Psoas muscle (tissue), 8 donors: ENCODE data around the gene FARP2. TPM values are rescaled to one million over a fixed set of nuclear protein-coding genes. Genes with fewer than 3 reads are reported as not detected.

Source experiments
- ATAC-seq, 4 donors: fragments of 200-7000 bp; cut with Tn5 transposase; one replicate each; pipeline ENCODE4 v1.9.1; 2020; ENCODE audit warnings: moderate library complexity in 3 of 4, mild to moderate bottlenecking in 2 of 4
- DNase-seq, 2 donors: peaks; one replicate each; pipeline ENCODE4 v3.0.0-alpha.2; 2020
- H3K27ac ChIP-seq: fragments of 200-600 bp; one replicate; pipeline ENCODE4 v1.8.0; 2022
- H3K27me3 ChIP-seq, 3 donors: fragments of 200-600 bp in 1 of 3; one replicate each; pipeline versions ENCODE4 v1.6.1 to v1.8.0; 2013 to 2022; ENCODE audit warnings: low read length in 2 of 3, mild to moderate bottlenecking in 2 of 3, moderate library complexity in 1 of 3; ENCODE audit not compliant: insufficient read depth in 3 of 3
- H3K36me3 ChIP-seq, 2 donors: fragments of 200-600 bp in 1 of 2; one replicate each; pipeline versions ENCODE4 v1.6.1 to v1.8.0; 2013 to 2022; ENCODE audit warnings: low read depth in 1 of 2, mild to moderate bottlenecking in 1 of 2, moderate library complexity in 1 of 2; ENCODE audit not compliant: insufficient read depth in 1 of 2
- H3K4me1 ChIP-seq: fragments of 200-600 bp; one replicate; pipeline ENCODE4 v1.8.0; 2022
- H3K4me3 ChIP-seq: fragments of 200-600 bp; one replicate; pipeline ENCODE4 v1.8.0; 2022; ENCODE audit warnings: mild to moderate bottlenecking
- H3K9me3 ChIP-seq: fragments of 200-600 bp; one replicate; pipeline ENCODE4 v1.8.0; 2022
- WGBS, 3 donors: extraction: QIAGEN DNeasy Blood & Tissue Kit; methylation state at CpG; one replicate each; pipeline versions ENCODE4 v1.1.6 to v1.1.7; 2013; 5-methylcytosine and 5-hydroxymethylcytosine counted together
- intact Hi-C, 2 donors: fragments of 100-400 bp; cut with DNase I; formaldehyde crosslinking; loops; one replicate each; pipeline versions ENCODE4 v1.11.0 to v1.14.2; 2022
- polyA plus RNA-seq, 3 donors: library from polyadenylated mRNA; stranded (reverse); fragments of 200-250 nt; gene quantifications; one replicate each; pipeline ENCODE4 v1.2.3, GENCODE V29; 2013
- total RNA-seq, 4 donors: library from RNA; stranded (reverse); fragmentation: NEBNext Ultra II Directional in 2 of 4; extraction: Animal tissue kit (Norgen Biotek cat#: 25700) in 2 of 4; gene quantifications; one replicate each; pipeline versions ENCODE4 v1.2.1 to v1.2.4, GENCODE V29; 2021 to 2023
- TF ChIP-seq, protein P1 (sequence below): fragments of 200-600 bp; IDR thresholded peaks from one replicate; pipeline ENCODE4 v1.8.0; 2022; ENCODE audit warnings: antibody characterized with exemption
- donor health status: healthy with polysubstance abuse.
- donor health status: DM: no; HTN: no; CAD: no; lungs with moderate emphysema.
- donor health status: Bipolar disorder and iron deficiency.
- donor health status: healthy.
- donor health status: DM: yes; HTN: yes; CAD: no.
- donor health status: DM: no; HTN: no; CAD: no.
- donor health status: DM: no; HTN: no; CAD: no.
- donor health status: DM: yes; HTN: yes; CAD: no.

FARP2 gene
- total and polyA plus RNA-seq, 7 donors, result 5.8 to 18.4 (median 17.4) TPM

DNA sequence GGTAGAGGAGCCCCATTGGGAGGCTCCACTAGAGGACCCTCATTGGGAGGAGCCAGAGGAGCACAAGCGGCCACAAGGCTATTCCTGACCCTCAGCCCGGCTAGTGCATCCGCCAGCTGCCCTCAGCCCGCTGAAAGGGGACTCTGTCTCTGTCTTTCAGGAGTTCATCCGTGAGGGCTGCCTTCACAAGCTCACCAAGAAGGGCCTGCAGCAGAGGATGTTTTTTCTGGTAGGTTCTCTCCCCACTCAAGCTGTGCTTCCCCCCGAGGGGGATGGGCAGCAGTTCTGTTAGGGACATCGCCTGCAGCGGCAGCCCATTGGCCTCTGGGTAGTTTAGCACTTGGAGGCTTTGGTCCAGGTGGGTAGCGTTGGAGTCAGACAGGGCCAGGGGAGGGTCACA, 127.2 kb downstream of the FARP2 start:
- TF ChIP-seq, protein P1, sequence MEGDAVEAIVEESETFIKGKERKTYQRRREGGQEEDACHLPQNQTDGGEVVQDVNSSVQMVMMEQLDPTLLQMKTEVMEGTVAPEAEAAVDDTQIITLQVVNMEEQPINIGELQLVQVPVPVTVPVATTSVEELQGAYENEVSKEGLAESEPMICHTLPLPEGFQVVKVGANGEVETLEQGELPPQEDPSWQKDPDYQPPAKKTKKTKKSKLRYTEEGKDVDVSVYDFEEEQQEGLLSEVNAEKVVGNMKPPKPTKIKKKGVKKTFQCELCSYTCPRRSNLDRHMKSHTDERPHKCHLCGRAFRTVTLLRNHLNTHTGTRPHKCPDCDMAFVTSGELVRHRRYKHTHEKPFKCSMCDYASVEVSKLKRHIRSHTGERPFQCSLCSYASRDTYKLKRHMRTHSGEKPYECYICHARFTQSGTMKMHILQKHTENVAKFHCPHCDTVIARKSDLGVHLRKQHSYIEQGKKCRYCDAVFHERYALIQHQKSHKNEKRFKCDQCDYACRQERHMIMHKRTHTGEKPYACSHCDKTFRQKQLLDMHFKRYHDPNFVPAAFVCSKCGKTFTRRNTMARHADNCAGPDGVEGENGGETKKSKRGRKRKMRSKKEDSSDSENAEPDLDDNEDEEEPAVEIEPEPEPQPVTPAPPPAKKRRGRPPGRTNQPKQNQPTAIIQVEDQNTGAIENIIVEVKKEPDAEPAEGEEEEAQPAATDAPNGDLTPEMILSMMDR, result no peak
- intact Hi-C loops, result no loop called here
- DNase-seq (no peak), ATAC-seq (no peak)
- 91 to 94% (median 93%) methylated on average over 9 of the region's 9 CpGs for WGBS, 3 donors
- no peaks in the 10 kb centered on the region for H3K4me1 ChIP-seq
- H3K27me3 ChIP-seq, result no peaks in the 10 kb centered on the region
- H3K36me3 ChIP-seq, result peaks cover 0 to 23% of the 10 kb centered on the region in 2 donors
- H3K27ac ChIP-seq, result no peak overlapping the region
- H3K4me3 ChIP-seq, result no peak overlapping the region
- H3K9me3 ChIP-seq, result no peaks in the 10 kb centered on the region

DNA sequence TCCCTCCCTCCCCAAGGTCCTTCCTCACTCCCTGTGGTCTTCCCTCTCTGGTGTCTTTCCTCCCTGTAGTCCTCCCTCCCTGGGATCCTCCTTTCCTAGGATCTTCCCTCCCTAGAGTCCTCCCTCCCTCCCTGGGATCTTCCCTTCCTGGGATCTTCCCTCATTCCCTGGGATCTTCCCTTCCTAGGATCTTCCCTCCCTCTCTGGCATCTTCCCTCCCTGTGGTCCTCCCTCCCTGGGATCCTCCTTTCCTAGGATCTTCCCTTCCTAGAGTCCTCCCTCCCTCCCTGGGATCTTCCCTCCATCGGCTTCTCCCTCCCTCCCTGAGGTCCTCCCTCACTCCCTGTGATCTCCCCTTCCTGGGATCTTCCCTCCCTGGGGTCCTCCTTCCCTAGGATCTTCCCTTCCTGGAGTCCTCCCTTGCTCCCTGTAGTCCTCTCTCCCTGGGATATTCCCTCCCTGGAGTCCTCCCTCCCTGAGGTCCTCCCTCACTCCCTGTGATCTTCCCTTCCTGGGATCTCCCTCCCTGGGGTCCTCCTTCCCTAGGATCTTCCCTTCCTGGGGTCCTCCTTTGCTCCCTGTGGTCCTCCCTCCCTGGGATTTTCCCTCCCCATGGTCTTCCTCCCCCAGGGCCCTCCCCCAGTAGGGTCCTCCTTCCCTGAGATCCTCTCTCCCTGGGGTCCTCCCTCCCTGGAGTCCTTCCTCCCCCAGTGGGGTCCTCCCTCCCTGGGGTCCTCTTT, 129.3 kb downstream of the FARP2 start:
- no peak overlapping the region for H3K27ac ChIP-seq
- intact Hi-C loops, result no loop called here
- no peaks in the 10 kb centered on the region for H3K4me1 ChIP-seq
- WGBS, 3 donors, result 79 to 92% (median 80%) methylated on average over 1 of the region's 1 CpG
- no peak overlapping the region for H3K4me3 ChIP-seq
- ATAC-seq (peak in 2 of 4 donors; percentile 6 to 7), DNase-seq (no peak)
- TF ChIP-seq, protein P1, result no peak
- peaks cover 0 to 14% of the 10 kb centered on the region in 2 donors for H3K36me3 ChIP-seq
- H3K9me3 ChIP-seq, result no peaks in the 10 kb centered on the region
- H3K27me3 ChIP-seq, result no peaks in the 10 kb centered on the region

DNA sequence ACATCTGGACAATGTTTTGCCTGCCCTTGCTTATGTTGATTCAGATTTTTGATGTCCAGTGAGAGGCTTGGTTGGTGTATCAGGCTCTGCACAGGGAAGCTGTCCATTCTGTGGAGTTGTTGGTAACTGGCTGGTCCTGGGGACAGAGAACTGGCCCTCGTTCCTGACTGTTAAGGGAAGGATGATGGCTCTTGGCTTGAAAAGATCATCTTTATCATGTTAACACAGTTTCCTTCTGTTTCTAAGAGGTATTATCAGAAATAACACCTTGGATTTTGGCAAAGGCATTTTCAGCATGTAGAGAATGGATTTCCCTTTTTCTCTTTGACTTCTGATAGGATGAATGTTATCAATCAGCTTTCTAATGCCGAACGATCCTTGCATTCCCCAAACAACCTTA, 133.0 kb downstream of the FARP2 start:
- Histone ChIP-seq H3K27me3 (no peaks in the 10 kb centered on the region), H3K36me3 (peaks cover 0 to 38% of the 10 kb centered on the region in 2 donors), H3K9me3 (no peaks in the 10 kb centered on the region), H3K4me1 (no peaks in the 10 kb centered on the region), H3K4me3 (no peak overlapping the region), H3K27ac (no peak overlapping the region)
- DNase-seq (no peak), ATAC-seq (no peak)
- intact Hi-C loops, result no loop called here
- TF ChIP-seq, protein P1, result no peak
- WGBS, 3 donors, result 84 to 96% (median 87%) methylated on average over 3 of the region's 3 CpGs

DNA sequence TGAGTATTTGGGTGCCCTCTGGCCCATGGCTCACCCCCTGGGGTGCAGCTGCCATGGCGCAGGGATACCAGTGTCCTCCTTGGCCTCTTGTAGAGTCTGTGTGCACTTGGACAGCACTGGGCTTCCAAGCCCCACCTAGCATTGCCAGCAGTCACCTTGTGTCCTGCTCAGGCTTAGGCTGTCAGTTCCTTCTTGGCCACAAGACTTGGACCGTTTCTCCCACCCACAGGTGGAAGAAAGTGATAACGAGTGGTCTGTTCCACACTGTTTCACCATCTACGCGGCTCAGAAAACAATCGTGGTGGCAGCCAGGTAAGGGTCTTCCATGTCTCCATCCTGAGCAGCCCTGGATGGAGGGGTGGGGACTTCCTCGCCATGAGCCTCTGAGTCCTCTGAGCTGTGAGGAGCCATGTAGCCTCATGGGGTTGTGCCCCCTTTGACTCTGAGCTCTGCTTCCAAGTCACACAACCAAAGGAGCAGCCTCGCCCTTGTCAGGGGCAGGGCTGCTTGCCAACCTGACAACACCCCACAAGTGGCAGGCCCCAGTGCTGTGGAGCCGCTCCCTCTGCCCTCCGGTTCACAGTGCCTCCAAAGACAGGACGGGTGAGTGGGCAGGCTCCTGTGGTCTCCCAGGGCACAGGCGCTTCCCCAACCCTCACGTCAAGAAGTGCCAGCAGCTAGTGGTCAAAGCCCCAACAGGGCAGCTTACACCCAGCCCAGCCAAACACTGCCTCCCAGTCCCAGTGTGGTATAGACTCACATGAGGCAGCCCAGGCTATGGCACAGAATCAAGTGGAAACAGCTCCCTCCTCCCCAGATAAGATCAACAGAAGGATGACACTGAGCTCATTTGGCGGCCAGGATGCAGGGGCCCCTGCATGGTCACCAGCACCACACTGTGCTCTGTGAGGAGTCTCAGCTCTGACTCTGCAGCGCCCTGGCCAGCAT, 133.9 kb downstream of the FARP2 start:
- Histone ChIP-seq H3K9me3 (no peaks in the 10 kb centered on the region), H3K4me1 (no peaks in the 10 kb centered on the region), H3K4me3 (no peak overlapping the region), H3K36me3 (peaks cover 0 to 41% of the 10 kb centered on the region in 2 donors), H3K27me3 (no peaks in the 10 kb centered on the region), H3K27ac (peak overlapping the region; percentile 23)
- ATAC-seq (peak in 3 of 4 donors; percentile 7 to 19 (median 11)), DNase-seq (no peak)
- intact Hi-C loops, result no loop called here
- TF ChIP-seq, protein P1, result no peak
- 79 to 89% (median 86%) methylated on average over 15 of the region's 15 CpGs for WGBS, 3 donors
